GM18858 (cell line): ENCODE measurements around the gene MST1.

Experiments used
- ATAC-seq: cut with Tn5 transposase; IDR thresholded peaks from one replicate; pipeline ENCODE4 v1.9.1; 2021; ENCODE audit not compliant: unreplicated experiment

MST1 gene

GRCh38 chr3:49638445-49638844, 50.8 kb downstream of the MST1 start:
- no peak for ATAC-seq

- no peak for ATAC-seq
These were observed 52.2 kb downstream of the MST1 start for GRCh38 chr3:49636883-49637609.

GRCh38 chr3:49634736-49635135, 54.5 kb downstream of the MST1 start:
- ATAC-seq = no peak
